Activated T-helper 1 cell treated with Interleukin-2 at 50 U/mL for 16 hours (primary cell): ENCODE data around the gene KRT84.
"Not testable (repeated sequence)": the region's sequence is repeated elsewhere in the genome, so short reads cannot be mapped to it uniquely, and the experiment has no call there.

ENCODE experiments used
- DNase-seq: peaks from one replicate; pipeline ENCODE4 v3.0.0-alpha.2; 2020; ENCODE audit warnings: low read depth

The KRT84 gene

DNA sequence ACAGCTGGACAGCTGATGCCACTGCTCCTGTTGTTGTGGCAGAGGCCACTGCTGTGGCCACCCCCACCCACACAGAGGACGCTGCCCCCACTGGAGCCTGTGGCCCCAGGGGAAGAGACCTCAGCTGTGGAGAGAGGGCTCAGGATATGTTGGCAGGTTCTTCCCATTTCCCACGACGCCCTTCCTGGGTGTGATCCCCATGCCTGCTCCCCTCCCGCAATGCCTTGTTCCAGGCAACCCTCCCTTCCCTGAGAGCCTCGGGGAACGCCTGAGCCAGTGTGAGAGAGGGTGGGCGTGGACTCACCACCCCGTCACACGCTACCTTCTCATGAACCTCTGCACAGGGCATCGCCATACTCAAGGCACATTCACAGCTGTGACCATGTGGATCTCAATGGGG lies 26.4 kb upstream of the KRT84 start:
- DNase-seq = no peak

DNA sequence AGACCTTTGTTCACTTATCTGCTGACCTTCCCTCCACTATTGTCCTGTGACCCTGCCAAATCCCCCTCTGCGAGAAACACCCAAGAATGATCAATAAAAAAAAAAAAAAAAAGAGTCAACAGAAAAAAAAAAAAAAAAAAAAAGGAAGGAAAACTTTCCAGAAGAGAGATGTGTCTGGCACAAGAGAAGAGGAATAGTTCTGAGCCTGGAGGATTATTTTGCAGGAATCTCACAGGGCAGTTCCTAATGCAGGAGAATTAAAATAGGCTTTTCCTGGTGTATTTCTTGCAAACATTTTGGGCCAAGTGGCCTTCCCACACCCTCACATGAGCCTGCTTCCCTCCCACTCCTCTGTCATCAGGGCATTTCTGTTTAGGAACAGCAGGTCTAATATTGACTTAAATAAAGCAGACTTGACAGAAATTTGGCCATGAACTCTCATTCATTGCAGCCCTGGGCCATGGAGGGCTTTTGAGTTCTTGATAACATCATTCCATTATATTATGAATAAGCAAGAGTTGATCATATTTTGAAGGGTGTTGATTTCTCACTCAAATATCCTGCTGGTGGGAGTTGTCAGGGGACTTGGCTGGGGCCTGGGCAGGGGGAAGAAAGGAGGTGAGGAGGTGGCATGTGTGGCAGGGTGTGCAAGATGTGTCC lies 25.3 kb upstream of the KRT84 start:
- DNase-seq = not testable (repeated sequence)

- no peak for DNase-seq
Observed at GRCh38 chr12:52407918-52408317, 22.5 kb upstream of the KRT84 start.

DNA sequence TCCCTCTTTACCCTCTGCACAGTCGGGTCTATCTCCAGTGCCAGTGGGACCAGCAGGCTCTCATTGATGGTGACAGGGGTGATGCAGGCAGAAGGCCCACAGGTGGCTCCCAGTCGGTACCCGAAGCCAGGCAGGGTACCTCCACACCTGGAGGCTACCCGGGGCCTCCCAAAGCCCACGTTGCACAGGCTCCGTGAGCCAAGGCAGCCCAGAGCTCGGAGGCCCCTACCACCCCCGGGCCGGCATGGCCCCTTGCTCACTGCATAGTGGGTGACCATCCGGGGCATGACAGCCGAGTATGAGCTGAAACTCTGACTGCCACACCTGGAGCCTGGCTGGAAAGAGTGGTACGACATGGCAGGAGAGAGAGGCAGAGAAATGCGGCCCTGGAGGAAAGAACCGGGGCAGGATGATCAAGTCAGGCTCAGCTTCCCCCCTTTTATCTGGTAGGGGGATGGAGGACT lies 20.5 kb upstream of the KRT84 start, which contains the start of gene KRT82:
Gene KRT82, minus strand, starts transcription at position 414 of the 464 bp plus-strand sequence. Its CDS starts 58 bp downstream, at position 356.
- no peak for DNase-seq

GRCh38 chr12:52404951-52405350 lies 19.5 kb upstream of the KRT84 start:
- no peak for DNase-seq

GRCh38 chr12:52403561-52403960 lies 18.1 kb upstream of the KRT84 start:
- DNase-seq = no peak

GRCh38 chr12:52402873-52403540 lies 17.6 kb upstream of the KRT84 start:
- DNase-seq = no peak

GRCh38 chr12:52402377-52402776 lies 16.9 kb upstream of the KRT84 start:
- no peak for DNase-seq

- DNase-seq = no peak
Observed at GRCh38 chr12:52401926-52402325, 16.5 kb upstream of the KRT84 start.

DNA sequence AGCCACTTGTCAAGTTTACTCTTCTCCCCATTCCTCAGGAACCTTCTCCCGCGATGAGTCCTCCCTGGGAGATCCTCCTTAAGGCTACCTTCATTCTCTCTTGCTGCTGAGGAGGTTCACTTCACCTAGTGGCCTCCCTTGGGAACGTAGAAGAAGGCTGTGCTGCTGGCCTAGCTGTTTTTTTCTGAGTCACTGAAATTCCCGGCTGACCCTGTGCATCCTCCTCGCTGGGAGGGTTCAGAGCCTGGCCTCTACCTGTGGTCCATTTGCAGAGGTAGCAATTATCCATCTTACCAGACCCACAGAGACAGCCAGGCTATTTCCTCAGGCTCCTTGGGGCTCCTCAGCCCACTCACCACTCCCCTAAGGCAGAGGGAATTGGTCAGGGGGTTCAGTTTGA lies 16.1 kb upstream of the KRT84 start:
- no peak for DNase-seq

GRCh38 chr12:52400906-52401305 lies 15.5 kb upstream of the KRT84 start:
- no peak for DNase-seq

DNA sequence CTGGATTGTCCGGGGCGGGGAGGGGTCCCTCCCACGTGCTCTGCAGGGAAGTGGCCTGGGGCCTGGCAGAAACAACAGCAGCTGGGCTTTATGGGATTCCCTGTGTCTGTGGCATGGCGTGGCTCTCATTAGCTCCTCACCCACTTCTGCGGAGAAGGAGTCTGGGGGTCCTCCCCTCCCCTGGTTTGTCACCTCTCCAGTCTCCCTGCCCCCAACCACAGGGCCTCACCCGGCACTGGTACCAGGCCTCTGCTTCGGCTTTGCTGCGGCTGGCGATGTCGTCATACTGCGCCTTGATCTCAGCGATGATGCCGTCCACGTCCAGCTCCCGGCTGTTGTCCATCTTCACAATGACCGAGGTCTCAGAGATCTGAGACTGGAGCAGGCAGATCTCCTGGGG lies 14.3 kb upstream of the KRT84 start:
- DNase-seq = no peak

DNA sequence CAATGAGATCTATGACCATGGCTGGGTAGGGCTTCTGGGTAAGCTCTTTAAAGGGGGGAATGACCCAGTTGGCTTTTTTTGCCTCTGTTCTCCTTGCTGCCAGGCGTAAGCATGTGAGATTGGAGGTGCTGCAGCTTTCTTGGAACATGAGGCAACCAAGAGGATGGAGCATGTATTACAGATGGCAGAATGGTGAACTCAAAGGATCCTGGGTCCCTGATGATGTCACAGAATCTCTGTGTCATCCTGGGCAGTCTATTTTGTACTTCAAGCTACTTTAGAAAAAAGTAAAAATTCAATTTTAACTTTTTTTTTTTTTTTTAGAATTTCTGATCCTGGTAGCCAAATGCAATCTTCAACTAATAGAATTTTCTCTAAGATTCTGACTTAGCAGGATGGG lies 12.7 kb upstream of the KRT84 start:
- DNase-seq = no peak

DNA sequence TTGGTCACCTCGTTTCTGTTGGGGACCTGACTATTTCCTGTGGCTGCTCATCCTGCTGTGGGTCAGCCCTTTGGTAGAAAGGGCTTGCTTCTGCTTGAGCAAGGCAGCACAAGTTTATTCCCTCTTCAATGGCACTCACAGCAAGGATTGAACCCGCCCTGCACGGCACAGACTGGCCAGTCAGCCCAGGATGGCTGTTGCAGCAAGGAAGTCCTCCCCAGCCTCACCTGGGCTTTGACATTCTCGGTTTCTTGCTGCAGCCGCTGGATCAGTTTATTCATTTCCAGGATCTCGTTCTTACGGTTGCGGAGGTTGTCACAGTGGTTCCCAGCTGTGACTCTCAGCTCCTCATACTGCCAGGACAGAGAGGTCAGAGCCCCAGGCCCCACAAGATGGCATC lies 11.2 kb upstream of the KRT84 start:
- DNase-seq = no peak

DNA sequence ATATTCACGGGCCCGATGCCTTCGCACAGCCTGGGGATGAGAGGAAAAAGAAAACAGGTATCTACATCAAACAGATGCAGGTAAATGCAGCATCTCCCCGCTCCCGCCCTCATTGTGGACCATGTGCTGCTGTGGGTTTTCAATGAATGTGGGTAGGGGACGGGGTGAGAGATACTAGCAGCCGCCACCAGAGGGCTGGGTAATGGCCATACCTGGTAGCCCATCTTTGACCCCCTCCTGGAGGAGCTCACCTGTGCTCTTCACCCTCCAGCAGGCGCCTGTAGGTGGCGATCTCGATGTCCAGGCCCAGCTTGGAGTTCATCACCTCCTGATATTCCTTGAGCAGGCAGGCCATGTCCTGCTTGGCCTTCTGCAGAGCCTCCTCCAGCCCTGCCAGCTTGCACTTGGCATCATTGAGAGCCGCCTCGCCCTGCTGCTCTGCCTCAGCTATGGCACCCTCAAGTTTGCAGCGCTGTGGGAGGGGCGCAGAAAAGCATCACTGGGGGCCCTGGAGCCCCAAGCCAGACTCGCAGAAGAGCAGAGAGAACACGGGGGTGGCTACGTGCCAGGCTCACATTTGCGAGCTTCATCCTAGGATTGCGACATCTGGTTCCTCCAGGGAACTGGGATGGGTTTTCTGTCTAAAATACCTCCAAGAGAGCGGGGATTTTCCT lies 10.4 kb upstream of the KRT84 start:
- no peak for DNase-seq

- no peak for DNase-seq
Observed at GRCh38 chr12:52394836-52395405, 9.5 kb upstream of the KRT84 start.

GRCh38 chr12:52392465-52393007 lies 7.1 kb upstream of the KRT84 start:
- no peak for DNase-seq

GRCh38 chr12:52391618-52392002 lies 6.2 kb upstream of the KRT84 start:
- no peak for DNase-seq

GRCh38 chr12:52390739-52391617 lies 5.5 kb upstream of the KRT84 start:
- no peak for DNase-seq

- no peak for DNase-seq
Observed at GRCh38 chr12:52389313-52390207, 4.1 kb upstream of the KRT84 start.

DNA sequence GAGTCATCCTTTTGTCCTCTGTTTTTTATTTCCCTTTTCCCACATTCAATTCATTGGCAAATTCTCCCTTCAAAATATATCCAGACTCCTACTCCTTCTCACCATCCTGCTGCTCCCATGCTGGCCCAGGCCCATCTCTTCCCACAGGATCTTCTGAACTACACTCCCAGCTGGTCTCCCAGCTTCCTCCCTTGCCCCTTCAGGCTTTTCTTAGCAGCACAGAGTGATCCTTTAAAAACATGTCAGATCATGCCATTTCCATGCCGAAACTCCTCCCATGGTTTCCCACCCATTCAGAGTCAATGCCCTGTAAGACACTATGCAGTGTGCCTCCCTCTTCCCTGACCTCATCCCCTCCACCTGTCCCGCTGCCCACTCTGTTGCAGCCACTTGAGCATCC lies 2.4 kb upstream of the KRT84 start:
- no peak for DNase-seq
